GM18867 (cell line): ENCODE results near the gene CLCNKB.
"Not testable (repeated sequence)": the region's sequence is repeated elsewhere in the genome, so short reads cannot be mapped to it uniquely, and the experiment has no call there.

ENCODE experiments used
- ATAC-seq: cut with Tn5 transposase; IDR thresholded peaks from one replicate; pipeline ENCODE4 v1.9.1; 2021; ENCODE audit warnings: mild to moderate bottlenecking, moderate library complexity; ENCODE audit not compliant: unreplicated experiment

CLCNKB gene

DNA sequence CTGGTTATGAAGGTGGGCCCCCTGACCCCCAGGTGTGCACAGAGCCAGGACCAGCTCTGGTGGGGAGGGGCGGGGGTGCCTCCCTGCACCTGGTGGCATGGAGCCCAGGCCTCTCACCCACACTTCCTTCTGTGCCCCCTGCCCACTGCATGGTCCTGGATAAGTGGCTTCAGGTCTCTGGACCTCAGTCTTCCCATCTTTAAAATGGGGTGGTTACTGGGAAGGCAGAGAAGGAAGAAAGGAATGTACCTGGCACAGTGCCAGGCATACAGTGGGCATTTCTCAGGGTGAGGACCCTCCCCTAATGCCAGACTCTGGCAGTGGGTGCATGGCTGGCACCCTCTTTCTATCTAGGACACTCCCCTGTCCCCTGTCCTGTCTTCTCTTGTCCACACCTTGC lies 14.3 kb upstream of the CLCNKB start:
- ATAC-seq: no peak

DNA sequence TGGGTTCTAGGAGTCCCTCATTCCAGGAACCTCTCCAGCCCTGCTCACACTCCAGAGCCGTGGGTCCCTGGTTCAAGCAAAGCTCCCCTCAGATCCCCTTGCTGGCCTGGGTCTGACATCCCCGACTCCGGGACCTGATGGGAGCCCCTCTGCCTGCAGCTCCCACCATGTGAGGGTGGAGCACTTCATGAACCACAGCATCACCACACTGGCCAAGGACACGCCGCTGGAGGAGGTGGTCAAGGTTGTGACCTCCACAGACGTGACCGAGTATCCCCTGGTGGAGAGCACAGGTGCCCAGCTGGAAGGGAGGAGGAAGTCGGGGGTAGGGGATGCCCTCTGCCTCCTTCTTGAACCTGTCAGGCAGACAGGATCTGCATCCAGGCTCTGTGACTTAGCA lies 12.0 kb upstream of the CLCNKB start:
- ATAC-seq: no peak

DNA sequence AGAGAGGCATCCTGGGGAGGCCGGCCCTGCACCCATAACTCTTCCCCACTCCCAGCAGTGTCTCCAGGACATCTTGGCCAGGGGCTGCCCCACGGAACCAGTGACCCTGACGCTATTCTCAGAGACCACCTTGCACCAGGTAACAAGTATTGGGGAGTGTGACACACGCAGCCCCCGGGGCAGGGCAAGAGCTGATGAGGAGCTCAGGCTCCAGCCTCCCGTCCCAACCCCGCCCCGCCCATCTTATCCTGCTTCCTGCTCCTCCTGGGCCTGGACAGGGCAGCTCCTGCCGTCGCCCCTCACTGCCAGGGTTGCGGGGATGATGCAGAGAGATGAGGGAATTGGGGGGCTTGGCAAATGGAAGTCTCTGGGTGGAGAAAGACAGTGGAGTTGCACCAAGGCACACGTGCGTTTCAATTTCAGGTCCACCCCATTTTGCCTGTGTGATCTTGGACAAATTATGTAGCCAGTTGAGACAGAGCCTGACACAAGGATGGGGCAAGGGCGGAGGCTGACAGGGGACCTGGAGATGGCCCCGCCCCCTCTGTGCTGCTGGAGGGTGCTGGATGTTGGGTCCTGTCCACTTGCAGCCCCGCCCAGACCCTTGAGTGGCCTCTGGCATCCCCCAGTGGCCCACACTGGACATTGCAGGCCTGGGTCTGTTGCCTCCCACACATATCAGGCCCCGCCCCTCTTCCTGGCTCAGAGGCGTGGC lies 11.0 kb upstream of the CLCNKB start:
- ATAC-seq: peak; percentile 56

DNA sequence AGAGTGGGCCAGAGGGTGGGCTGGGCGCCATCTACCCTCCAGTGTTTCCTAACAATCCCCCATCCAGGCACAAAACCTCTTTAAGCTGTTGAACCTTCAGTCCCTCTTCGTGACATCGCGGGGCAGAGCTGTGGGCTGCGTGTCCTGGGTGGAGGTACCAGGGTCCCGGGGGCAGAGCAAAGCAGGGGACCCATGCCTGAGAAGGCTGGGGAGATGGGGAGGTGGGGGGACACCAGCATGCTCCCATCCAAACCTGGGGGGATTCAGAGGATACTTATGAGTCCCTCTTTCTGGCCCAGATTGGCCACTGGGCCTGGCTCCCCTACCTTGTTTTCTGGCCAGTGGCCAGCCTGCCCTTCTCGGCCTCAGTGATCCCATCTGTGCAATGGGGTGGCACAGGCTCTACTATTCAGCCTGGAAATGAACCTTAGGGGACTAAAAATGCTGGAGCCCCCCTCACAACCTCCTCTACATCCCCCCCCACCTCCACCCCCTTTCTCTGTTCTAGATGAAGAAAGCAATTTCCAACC lies 10.4 kb upstream of the CLCNKB start:
- not testable (repeated sequence) for ATAC-seq

DNA sequence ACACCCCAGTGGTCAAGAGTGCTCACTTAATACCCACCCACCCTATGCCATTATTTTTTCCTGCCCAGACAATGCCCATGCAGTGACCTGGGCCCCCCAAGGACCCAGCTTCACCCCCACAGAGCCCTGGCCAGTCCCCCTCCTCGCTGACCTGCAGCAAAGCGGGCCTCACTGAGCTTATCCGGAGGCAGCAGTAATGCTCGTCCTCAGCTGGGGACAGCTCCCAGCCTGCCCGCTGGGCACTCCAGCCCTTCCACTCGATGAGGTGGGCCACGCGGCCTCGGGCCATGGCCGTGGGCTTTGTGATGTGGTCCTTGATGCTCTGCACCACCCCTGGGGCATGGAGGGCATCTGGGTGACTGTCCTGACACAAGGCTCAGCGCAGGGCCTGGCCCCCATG lies 7.1 kb upstream of the CLCNKB start:
- not testable (repeated sequence) for ATAC-seq

DNA sequence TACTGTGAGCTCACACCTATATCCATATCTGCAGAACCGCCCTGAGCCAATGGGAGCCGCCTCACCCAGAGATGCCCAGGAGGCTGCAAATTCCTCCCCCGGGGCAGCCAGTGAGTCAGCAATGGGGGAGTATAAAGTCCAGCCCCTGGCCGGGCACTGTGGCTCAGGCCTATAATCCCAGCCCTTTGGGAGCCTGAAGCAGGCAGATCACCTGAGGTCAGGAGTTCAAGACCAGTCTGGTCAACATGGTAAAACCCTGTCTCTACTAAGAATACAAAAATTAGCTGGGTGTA lies 5.0 kb upstream of the CLCNKB start:
- ATAC-seq: no peak

DNA sequence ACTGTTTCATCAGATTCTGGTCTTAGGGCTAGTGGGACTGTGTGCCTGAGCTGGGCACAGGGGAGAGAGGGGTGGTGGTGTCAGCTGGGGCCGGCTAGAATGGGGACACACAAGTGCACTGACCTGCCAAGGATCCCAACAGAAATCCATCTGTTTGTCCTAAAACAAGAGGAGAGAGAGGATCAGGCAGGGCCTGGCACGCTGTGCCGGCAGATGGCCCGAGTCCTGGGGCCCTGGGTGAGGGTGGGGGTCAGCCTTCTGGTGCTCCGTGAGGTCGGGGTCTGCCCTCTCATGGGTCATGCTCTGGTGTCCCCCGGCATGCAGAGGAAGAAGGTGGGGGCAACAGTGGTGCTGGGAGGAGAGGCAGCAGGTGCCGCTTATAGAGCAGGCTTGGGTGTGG lies 3.7 kb upstream of the CLCNKB start:
- ATAC-seq: not testable (repeated sequence)

DNA sequence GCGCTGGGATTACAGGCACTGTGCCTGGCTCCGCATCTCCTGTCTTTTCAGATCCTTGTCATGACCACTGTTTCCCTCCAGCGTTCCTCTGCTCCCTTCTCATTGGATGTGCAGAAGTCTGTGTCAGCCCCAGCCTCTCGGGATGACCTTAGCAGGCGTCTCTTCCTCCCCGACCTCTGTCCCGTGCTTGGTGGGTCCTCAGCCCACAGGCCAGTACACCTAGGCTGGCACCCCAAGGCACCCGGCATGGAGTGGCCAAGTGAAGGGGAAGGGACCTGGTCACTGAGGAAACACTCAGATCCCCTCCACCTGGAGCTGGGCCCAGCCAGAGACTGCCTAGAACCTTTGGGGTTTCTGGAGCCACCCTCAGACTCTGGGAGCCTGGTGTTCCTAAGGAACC lies 2.4 kb upstream of the CLCNKB start:
- no peak for ATAC-seq

DNA sequence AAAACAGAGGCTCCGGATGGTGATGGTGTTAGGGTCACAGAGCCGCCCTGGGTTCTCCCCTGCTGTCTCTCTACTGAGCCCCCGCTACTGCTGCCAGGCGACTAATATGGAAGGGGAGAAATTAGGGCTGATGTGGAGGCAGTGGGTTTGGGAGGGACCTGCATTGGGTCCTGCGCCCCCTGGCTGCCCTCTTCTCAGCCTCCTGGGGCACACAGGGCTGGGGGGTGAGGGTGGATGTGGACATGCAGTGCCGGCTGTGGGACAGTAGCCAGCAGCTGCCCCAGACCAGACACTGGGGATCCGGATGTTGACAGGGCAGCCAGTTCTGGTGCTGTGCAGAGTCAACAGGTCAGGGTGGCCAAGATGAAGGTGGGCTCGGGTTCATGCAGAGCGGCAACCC lies 1.5 kb upstream of the CLCNKB start:
- ATAC-seq: no peak

DNA sequence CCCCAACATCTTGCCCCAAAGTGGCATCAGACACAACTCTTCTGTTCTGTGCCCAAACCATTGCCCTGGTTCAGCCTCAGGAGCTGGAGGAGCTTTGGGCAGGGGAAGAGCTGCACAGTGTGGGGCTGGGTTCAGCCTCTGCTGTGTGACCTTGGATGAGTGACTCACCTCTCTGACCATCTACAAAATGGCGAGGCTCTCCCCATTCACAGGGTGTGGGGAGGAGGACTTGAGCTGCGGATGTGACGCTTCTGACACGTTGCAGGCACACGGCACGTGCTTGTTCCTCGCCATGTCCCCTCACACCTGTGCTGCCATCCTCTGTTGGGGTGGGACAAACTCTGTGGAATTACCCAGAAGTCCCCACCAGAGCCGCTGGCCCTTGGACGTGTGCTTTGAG lies 928 bp upstream of the CLCNKB start:
- not testable (repeated sequence) for ATAC-seq

DNA sequence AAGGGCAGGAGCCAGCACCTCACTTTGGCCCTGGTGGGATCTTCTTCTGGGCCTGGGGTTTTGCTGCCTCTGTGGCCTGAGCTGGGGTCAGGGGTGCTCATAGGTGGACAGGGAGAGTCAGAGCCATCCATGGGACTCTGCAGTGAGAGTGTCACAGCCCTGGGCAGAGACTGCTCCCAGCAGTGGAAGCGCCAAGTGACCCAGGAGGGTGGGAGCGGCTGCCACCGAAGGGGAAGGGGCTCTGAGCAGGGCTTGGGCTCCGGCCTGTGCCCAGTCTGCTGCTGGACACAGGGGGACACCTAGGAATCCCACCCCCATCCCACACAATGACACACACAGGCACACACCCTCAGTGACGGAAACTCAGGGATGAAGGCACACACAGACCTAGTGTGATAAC lies 368 bp downstream of the CLCNKB start:
- ATAC-seq: no peak

DNA sequence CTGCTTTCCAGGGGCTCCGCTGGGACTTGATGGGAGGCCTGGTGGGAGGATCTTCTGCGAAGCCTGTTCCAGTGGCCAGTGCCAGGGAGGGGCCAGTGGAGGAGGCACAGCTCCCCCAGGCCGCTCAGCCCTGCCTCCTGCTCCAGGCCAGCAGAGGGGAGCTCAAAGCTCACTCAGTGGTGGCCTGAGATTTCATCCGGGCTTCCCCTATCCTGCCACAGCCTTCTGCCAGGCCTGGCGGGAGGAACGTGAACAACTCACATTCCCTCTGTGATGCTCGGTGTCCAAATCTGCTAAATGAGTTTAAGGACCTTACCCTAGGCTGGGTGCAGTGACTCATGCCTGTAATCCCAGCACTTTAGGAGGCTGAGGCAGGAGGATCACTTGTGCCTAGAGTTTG lies 3.3 kb downstream of the CLCNKB start:
- ATAC-seq: no peak

DNA sequence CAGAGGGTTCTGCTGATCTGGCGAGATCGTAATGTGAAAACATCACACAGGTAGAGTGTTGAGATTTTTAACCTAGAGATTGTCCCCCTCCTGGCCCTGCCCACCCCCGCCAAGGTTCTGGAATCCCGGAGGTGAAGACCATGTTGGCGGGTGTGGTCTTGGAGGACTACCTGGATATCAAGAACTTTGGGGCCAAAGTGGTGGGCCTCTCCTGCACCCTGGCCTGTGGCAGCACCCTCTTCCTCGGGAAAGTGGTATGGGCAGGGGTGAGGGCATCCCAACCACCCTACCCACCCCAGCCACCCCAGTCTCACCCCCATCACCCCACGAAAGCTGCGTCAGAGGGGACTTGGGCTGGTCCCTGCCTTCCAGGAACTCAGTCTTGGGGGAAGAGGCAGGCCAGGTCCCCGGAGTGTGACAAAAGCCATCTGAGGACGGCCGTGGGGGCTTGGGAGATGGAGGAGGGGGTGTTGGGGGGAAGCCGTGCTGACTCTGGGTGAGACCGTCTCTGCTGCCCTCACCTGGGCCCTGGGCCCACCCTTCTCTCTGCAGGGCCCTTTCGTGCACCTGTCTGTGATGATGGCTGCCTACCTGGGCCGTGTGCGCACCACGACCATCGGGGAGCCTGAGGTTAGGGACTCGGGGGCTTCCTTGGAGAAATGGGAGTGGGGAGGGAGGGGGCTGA lies 4.4 kb downstream of the CLCNKB start:
- no peak for ATAC-seq

DNA sequence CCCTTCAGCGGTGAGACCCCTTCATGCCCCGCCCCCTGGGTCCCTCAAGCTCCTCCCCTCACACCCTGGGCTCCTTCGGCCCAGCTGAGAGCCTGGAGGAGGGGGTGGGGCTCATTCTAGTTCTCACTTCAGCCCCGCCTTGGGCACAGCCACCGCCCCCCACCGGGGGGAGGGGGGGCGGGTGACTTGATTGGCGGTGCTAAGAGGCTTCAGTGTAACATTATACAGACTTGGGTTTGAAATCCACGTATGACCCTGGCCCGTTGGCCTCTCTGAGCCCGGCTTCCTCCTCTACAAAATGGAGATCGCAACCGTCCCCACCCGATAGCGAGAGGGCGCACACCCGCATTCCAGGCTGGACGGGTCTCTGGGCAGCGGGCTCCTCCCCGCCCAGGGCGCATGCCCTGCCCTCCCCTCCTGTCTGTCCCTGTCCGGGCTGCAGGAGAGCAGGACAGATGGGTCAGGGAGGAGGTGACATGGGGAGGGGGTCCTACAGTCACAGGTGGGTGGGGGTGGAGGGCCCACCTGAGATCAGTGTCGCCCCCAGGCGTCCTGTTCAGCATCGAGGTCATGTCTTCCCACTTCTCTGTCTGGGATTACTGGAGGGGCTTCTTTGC lies 5.1 kb downstream of the CLCNKB start:
- no peak for ATAC-seq

DNA sequence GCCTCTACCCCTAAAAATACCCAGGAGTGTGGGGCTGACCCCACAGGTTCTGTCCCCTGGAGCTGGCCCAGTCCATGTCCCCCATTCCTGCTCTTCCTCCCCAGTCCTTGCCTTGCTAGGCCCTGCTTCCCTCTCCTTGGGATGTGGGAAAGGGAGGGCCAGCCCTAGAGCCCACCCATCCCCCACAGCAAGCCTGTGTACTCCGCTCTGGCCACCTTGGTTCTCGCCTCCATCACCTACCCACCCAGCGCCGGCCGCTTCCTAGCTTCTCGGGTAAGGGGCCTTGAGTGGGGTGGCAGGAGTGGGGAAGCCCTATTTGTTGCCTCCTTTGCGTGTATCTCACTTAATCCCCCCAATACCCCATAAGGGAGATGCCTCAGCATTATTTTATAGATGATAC lies 6.7 kb downstream of the CLCNKB start:
- ATAC-seq: no peak

DNA sequence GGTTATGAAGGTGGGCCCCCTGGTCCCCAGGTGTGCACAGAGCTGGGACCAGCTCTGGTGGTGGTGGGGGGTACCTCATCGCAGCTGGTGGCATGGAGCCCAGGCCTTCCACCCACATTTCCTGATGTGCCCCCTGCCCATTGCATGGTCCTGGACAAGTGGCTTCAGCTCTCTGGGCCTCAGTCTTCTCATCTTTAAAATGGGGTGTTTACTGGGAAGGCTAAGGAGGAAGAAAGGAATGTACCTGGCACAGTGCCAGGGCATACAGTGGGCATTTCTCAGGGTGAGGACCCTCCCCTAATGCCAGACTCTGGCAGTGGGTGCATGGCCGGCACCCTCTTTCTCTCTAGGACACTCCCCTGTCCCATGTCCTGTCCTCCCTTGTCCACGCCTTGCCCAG lies 7.5 kb downstream of the CLCNKB start:
- no peak for ATAC-seq

DNA sequence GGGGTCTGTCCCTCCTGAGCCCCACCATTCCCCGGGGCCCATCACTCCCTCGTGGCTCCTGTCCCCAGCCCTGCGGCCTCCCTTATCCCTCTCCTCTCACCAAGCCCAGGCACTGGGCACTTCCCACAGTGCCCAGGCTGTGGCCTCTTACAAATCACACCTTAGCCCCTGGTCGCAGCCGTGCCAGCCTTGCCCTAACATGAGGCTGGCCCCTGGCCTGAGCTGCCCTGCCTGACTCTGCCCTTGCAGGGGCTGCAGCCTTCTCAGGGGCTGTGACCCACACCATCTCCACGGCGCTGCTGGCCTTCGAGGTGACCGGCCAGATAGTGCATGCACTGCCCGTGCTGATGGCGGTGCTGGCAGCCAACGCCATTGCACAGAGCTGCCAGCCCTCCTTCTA lies 8.4 kb downstream of the CLCNKB start:
- not testable (repeated sequence) for ATAC-seq

DNA sequence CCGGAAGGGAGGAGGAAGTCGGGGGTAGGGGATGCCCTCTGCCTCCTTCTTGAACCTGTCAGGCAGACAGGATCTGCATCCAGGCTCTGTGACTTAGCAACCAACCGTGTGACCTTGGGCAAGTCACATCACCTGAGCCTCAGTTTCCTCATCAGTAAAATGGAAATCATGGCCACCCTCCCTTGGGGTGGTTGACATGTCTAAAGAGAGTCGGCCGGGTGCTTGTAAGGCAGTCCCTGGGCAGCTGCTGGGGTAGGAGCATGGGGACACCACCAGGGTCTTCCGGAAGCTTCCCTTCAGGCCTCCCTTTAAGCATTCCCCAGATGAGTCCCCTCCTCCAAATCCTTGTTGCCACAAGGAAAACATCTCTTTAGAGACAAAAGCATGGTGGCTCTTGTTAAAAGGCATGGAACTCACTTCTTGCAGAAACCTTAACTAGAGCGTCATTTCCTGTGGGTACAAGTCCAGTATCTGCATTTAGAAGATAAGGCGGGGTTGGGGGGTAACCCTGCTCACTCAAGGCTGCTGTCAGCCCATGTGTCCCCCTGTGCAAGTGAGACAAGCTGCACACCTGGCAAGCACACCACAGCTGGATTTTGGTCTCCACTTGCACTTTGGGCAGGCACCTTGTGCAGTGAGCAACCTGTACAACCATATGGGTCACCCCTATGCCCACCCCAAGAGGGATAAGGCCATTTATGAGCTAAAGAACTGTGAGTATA lies 10.4 kb downstream of the CLCNKB start:
- ATAC-seq: no peak

DNA sequence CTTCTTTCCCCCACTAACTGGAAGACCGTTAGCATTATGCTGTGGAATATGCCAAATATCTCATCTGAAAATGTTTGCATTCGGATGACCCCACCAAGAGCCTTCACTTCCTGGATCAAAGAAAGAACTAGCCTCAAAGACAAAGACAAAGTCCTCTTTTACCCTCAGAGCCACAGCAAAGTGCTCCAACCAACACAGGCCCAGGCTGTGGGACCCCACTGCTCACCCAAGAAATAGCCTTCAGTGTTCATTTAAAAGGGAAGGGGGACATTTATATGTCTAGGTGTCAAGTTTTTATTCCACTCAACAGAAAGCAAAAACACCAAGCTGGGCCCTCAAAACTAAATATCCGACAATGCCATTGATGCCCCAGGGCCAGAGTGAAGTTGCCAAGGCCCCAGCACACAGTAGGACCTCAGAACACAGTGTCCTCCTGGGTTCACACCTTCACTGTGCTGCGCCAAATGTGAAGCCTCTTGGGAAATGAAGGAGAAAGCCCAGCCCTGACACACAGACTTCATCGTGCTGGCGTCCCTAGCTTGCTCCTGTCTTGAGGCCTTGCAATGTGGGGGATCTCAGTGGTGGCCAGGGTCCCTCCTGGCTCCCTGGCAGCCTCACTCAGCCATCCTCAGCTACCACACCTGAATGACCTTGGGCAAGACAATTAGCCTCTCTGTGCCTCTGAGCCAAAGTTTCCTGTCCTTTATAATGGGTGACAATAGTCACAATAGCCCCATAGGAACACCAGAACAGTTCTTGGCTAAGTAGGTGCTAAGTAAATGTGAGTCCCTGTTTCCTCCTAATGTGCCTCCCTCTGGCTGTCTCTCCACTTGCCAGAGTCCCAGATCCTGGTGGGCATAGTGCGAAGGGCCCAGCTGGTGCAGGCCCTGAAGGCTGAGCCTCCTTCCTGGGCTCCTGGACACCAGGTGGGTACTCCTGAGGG lies 11.3 kb downstream of the CLCNKB start:
- ATAC-seq: no peak
